Lower leg skin (tissue), 4 donors: ENCODE results near the gene PCBP2. TPM values are rescaled to one million over a fixed set of nuclear protein-coding genes. Genes with fewer than 3 reads are reported as not detected.
"Not testable (repeated sequence)": the region's sequence is repeated elsewhere in the genome, so short reads cannot be mapped to it uniquely, and the experiment has no call there.

ENCODE experiments used
- DNase-seq, 2 donors: peaks; one replicate each; pipeline ENCODE4 v3.0.0-alpha.2; 2019; ENCODE audit warnings: low spot score in 2 of 2
- H3K4me3 ChIP-seq: fragments of 200-600 bp; sonication (generic); 2 replicates; pipeline ENCODE4 v1.5.1; 2017; ENCODE audit warnings: mild to moderate bottlenecking, low read depth; ENCODE audit not compliant: poor library complexity, severe bottlenecking
- CTCF ChIP-seq, 3 donors: fragments of 450-650 bp; IDR thresholded peaks; one replicate each; pipeline ENCODE4 v1.5.1; 2016; ENCODE audit warnings: antibody characterized with exemption in 3 of 3, mild to moderate bottlenecking in 3 of 3, moderate library complexity in 2 of 3
- POLR2A ChIP-seq, 2 donors: fragments of 450-650 bp; IDR thresholded peaks; one replicate each; pipeline ENCODE4 v1.6.1; 2016 to 2017; ENCODE audit warnings: antibody characterized with exemption in 2 of 2, mild to moderate bottlenecking in 1 of 2, moderate library complexity in 1 of 2
- WGBS, 2 donors: methylation state at CpG; one replicate each; pipeline ENCODE4 v1.1.5; 2018; 5-methylcytosine and 5-hydroxymethylcytosine counted together
- intact Hi-C: fragments of 100-400 bp; cut with DNase I; formaldehyde crosslinking; loops from one replicate; pipeline ENCODE4 v1.15.0; 2023; ENCODE audit warnings: low total_unique reads
- total RNA-seq, 4 donors: library from RNA; depleted of rRNA; stranded (reverse); fragments of >200 nt; gene quantifications; one replicate each; pipeline ENCODE4 v1.1.0, GENCODE V29; 2016

PCBP2 gene
- total RNA-seq, 4 donors from 2014 or later = 343 to 507 (median 389) TPM

DNA sequence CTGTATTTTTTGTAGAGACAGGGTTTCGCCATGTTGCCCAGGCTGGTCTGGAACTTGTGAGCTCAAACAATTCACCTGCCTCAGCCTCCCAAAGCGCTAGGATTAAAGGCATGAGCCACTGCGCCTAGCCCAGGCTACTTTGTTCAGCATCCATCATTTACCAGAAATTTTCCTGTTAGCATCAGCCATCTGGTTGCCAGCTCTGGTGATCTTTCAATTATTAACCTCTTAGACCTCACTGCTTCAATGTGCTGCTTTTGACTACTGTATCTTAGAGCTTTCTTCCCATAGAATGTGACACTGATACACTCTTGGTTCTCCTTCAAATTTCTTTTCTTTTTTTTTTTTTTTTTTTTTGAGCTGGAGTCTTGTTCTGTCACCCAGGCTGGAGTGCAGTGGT, 33.7 kb upstream of the PCBP2 start:
- TF ChIP-seq POLR2A (IDR thresholded peaks at IDR 0.05) (no peak), CTCF (IDR thresholded peaks at IDR 0.05) (no peak)
- intact Hi-C loops = no loop called here
- DNase-seq = no peak
- WGBS, 2 donors = 63 to 94% methylated on average over 3 of the region's 3 CpGs
- H3K4me3 ChIP-seq = no peak overlapping the region

DNA sequence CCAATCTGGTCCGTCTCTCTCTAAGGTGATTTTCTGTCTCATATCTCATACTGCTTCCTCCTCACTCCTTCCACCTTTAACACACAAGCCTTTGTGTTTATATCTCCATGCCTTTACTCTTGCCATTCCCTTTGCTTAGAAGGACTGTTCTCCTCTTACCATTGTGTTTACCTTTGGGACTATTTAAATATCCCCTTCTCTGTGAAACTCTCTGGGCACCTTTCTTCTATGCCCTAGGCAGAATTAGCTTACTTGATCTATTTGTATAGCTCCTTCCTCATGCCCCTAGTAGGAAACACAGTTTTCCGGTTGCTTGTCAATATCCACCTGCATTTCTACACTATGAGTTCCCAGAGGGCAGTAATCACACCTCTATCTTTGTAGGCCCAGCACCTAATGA, 32.1 kb upstream of the PCBP2 start:
- intact Hi-C loops = loop anchor here (5.0 kb wide), 1 partner anchor 67 kb away; no protein-coding TSS in a partner anchor
- DNase-seq = no peak
- 90 to 94% methylated on average over 2 of the region's 2 CpGs for WGBS, 2 donors
- H3K4me3 ChIP-seq = no peak overlapping the region
- TF ChIP-seq CTCF (IDR thresholded peaks at IDR 0.05) (no peak), POLR2A (IDR thresholded peaks at IDR 0.05) (no peak)

GRCh38 chr12:53422247-53422646, 29.7 kb upstream of the PCBP2 start:
- not testable (repeated sequence) for H3K4me3 ChIP-seq, DNase-seq
- intact Hi-C loops = loop anchor here (5.0 kb wide), 1 partner anchor 70 kb away; no protein-coding TSS in a partner anchor
- WGBS, 2 donors = 90 to 92% methylated on average over 12 of the region's 12 CpGs

GRCh38 chr12:53423597-53423996, 28.3 kb upstream of the PCBP2 start, which contains the start of gene AMHR2:
AMHR2 (plus strand) TSS chr12:53423855; CDS start chr12:53423935, 80 bp downstream.
- intact Hi-C loops = loop anchor here (5.0 kb wide), 1 partner anchor 71 kb away; no protein-coding TSS in a partner anchor
- 94 to 95% methylated on average over 1 of the region's 1 CpG for WGBS, 2 donors
- TF ChIP-seq POLR2A (IDR thresholded peaks at IDR 0.05) (no peak), CTCF (IDR thresholded peaks at IDR 0.05) (no peak)
- no peak for DNase-seq
- no peak within 1 kb of the TSS for H3K4me3 ChIP-seq

- H3K4me3 ChIP-seq = no peak overlapping the region
- 87 to 90% methylated on average over 9 of the region's 9 CpGs for WGBS, 2 donors
- TF ChIP-seq POLR2A (IDR thresholded peaks at IDR 0.05) = no peak
- intact Hi-C loops = loop anchor here (5.0 kb wide), 1 partner anchor 73 kb away; no protein-coding TSS in a partner anchor
- DNase-seq = no peak
Observed at GRCh38 chr12:53424626-53425514, 27.0 kb upstream of the PCBP2 start.

DNA sequence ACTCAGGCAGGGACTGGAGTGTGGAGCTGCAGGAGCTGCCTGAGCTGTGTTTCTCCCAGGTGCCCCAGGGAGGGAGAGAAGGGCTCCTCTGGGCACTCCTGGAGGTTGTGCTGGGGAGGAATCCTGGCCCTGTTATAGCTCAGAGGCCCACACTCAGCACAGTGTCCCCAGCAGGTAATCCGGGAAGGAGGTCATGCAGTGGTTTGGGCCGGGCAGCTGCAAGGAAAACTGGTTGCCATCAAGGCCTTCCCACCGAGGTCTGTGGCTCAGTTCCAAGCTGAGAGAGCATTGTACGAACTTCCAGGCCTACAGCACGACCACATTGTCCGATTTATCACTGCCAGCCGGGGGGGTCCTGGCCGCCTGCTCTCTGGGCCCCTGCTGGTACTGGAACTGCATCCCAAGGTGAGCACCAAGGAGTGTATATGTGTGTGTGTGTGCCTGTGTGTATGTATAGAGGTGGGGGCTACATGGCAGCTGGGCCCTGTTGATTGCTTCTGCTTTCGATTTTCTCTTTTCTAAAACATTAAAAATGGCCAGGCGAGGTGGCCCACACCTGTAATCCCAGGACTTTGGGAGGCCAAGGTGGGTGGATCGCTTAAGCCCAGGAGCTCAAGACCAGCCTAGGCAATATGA, 26.3 kb upstream of the PCBP2 start:
- TF ChIP-seq CTCF (IDR thresholded peaks at IDR 0.05) = no peak
- TF ChIP-seq POLR2A (IDR thresholded peaks at IDR 0.05) = no peak
- no peak overlapping the region for H3K4me3 ChIP-seq
- 79 to 82% methylated on average over 11 of the region's 11 CpGs for WGBS, 2 donors
- DNase-seq = no peak
- intact Hi-C loops = no loop called here
